HG02588 (cell line): Measurements from ENCODE around the gene PI16.
"Not testable (repeated sequence)": the region's sequence is repeated elsewhere in the genome, so short reads cannot be mapped to it uniquely, and the experiment has no call there.

ENCODE experiments used
- ATAC-seq: cut with Tn5 transposase; IDR thresholded peaks from one replicate; pipeline ENCODE4 v1.9.1; 2021; ENCODE audit warnings: mild to moderate bottlenecking, moderate library complexity; ENCODE audit not compliant: unreplicated experiment

The PI16 gene

GRCh38 chr6:36971921-36972673, 17.6 kb downstream of the PI16 start:
- ATAC-seq: no peak

- no peak for ATAC-seq
These were observed 18.7 kb downstream of the PI16 start for GRCh38 chr6:36973190-36973589.

GRCh38 chr6:36973647-36974046, 19.1 kb downstream of the PI16 start:
- no peak for ATAC-seq

- no peak for ATAC-seq
These were observed 20.9 kb downstream of the PI16 start for GRCh38 chr6:36975231-36976006.

GRCh38 chr6:36976007-36976264, 21.4 kb downstream of the PI16 start:
- ATAC-seq: no peak

- no peak for ATAC-seq
These were observed 22.0 kb downstream of the PI16 start for GRCh38 chr6:36976509-36976908.

GRCh38 chr6:36976931-36977330, 22.4 kb downstream of the PI16 start:
- ATAC-seq: no peak

GRCh38 chr6:36977470-36977941, 23.0 kb downstream of the PI16 start:
- ATAC-seq: no peak

GRCh38 chr6:36978421-36979346, 24.1 kb downstream of the PI16 start:
- no peak for ATAC-seq

GRCh38 chr6:36979347-36979742, 24.8 kb downstream of the PI16 start:
- ATAC-seq: no peak

GRCh38 chr6:36980129-36980528, 25.6 kb downstream of the PI16 start:
- ATAC-seq: no peak

- no peak for ATAC-seq
These were observed 26.5 kb downstream of the PI16 start for GRCh38 chr6:36980876-36981619.

- no peak for ATAC-seq
These were observed 29.0 kb downstream of the PI16 start for GRCh38 chr6:36983538-36983937.

- no peak for ATAC-seq
These were observed 30.3 kb downstream of the PI16 start for GRCh38 chr6:36984581-36985416.

- ATAC-seq: no peak
These were observed 30.9 kb downstream of the PI16 start for GRCh38 chr6:36985417-36985807.

- ATAC-seq: peak; percentile 86
These were observed 31.5 kb downstream of the PI16 start, which contains the start of gene MTCH1 for GRCh38 chr6:36985808-36986703. Gene MTCH1, minus strand, starts transcription at chr6:36986196. Its CDS starts 23 bp downstream, at chr6:36986173.

- ATAC-seq: no peak
These were observed 32.1 kb downstream of the PI16 start for GRCh38 chr6:36986704-36987047.

- no peak for ATAC-seq
These were observed 34.7 kb downstream of the PI16 start for GRCh38 chr6:36989264-36989663.

GRCh38 chr6:36990401-36990800, 35.9 kb downstream of the PI16 start:
- not testable (repeated sequence) for ATAC-seq
